Stimulated activated CD4-positive, alpha-beta T cell treated with anti-CD3 and anti-CD28 coated beads, Interleukin-12 subunit alpha, Interleukin-12 subunit beta, amount 100 ng/mL, for 48 hours (primary cell): ENCODE results near the gene HOXC4.

Experiments used
- DNase-seq, 3 donors: peaks; one replicate each; pipeline ENCODE4 v3.0.0-alpha.2; 2020; ENCODE audit warnings: low read depth in 2 of 3, low spot score in 1 of 3

The HOXC4 gene

DNA sequence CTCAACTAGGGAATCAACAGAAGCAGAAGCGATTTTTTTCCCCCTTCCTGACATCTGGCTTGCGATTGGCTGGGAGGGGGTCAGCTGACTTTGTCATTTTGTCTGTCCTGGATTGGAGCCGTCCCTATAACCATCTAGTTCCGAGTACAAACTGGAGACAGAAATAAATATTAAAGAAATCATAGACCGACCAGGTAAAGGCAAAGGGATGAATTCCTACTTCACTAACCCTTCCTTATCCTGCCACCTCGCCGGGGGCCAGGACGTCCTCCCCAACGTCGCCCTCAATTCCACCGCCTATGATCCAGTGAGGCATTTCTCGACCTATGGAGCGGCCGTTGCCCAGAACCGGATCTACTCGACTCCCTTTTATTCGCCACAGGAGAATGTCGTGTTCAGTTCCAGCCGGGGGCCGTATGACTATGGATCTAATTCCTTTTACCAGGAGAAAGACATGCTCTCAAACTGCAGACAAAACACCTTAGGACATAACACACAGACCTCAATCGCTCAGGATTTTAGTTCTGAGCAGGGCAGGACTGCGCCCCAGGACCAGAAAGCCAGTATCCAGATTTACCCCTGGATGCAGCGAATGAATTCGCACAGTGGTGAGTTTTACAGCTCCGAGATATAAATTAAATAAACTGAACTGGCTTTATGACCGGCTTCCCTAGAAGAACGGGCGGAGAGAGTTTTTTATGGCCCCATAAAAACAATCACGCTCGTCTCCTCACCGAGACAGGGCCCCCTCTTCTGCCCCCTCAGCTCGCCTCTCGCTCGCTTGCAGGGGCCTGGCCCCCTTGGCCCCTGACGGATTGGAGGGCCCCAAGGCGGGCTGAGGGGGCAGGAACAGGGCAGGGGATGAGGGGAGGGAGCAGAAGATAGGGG, 25.1 kb upstream of the HOXC4 start, which contains the start of gene HOXC6:
Gene HOXC6, plus strand, starts transcription at position 127 of the 888 bp plus-strand sequence. Its CDS starts 82 bp downstream, at position 209.
- no peak for DNase-seq

DNA sequence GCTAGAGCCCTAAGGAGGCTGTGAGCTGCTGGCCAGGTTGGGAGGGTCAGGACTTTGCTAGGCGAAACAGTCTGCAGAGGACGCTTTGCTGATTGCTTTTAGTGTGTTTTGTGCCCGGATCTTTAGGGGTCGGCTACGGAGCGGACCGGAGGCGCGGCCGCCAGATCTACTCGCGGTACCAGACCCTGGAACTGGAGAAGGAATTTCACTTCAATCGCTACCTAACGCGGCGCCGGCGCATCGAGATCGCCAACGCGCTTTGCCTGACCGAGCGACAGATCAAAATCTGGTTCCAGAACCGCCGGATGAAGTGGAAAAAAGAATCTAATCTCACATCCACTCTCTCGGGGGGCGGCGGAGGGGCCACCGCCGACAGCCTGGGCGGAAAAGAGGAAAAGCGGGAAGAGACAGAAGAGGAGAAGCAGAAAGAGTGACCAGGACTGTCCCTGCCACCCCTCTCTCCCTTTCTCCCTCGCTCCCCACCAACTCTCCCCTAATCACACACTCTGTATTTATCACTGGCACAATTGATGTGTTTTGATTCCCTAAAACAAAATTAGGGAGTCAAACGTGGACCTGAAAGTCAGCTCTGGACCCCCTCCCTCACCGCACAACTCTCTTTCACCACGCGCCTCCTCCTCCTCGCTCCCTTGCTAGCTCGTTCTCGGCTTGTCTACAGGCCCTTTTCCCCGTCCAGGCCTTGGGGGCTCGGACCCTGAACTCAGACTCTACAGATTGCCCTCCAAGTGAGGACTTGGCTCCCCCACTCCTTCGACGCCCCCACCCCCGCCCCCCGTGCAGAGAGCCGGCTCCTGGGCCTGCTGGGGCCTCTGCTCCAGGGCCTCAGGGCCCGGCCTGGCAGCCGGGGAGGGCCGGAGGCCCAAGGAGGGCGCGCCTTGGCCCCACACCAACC, 23.9 kb upstream of the HOXC4 start:
- DNase-seq = no peak

DNA sequence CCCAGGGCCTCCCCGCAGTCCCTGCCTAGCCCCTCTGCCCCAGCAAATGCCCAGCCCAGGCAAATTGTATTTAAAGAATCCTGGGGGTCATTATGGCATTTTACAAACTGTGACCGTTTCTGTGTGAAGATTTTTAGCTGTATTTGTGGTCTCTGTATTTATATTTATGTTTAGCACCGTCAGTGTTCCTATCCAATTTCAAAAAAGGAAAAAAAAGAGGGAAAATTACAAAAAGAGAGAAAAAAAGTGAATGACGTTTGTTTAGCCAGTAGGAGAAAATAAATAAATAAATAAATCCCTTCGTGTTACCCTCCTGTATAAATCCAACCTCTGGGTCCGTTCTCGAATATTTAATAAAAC, 23.2 kb upstream of the HOXC4 start:
- DNase-seq = no peak

DNA sequence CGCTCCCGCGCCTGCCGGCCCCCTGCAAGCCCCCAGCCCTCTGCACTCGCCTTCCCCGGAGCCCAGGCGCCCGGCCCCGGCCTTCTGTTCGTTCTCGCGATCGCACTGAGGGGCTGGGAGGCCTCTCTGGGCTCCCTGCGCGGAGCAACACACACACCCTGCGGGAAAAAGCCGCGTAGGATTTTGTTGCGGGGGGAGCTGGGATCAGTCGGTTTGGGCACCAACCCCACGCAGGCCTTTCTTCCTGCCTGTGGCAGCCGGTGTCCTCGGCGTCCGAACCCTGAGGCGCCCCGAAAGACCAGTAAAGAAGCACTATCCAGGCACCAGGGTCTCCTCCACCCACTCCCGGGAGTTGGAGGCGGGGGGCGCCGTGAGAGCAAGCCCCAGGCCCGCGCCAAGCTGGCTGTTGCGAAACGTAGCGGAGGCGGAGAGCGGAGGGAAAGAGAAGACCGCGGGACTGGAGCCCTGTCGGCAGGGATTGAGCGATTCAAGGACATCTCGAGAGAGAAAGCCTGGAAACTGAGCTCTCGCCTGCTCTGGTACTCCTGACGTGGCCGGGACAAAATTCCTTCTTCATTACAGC, 22.7 kb upstream of the HOXC4 start:
- DNase-seq = no peak

DNA sequence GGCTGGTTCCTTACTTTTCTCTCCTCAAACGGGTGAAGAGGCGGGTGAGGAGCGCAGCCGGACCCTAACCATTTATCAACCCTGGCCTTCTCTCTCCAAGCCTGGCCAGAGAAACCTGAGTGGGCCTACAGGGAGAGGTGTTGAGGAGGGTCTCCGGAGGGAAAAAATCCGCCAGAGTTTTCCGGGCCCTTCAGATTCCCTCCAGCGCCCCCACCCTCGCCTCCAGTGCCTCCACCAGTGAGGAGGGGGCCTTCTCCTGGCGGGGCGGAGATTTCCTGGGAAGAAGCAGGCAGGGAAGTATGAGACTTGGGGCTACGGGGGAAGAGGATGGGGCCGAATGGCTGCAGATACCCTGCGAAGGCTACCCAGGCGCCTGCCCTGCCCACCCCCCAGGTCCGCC, 22.2 kb upstream of the HOXC4 start:
- no peak for DNase-seq

DNA sequence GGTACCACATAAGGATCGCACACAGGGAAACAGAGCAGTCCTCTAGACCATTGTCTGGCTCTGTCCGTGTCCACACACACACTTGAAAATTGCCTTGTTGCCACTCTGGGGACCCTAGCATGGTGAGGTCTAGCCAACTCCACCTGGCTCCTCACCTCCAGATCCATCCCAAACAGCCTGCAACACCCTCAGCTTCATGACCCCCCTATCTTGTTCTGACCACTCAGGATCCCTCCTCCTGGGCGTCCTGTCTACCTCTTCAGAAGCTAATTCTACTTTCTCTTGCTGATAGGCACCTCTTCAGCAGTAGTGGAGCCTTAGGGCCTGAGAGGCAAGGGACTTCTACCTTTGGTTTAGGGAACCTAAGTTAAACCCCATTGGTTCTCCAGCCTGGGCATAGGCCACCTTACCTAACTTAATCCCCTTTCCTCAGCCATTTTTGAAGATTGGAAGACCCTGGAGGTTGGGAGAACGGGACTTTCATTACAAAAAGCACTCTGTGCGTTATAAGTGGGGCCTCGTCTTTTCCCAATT, 21.5 kb upstream of the HOXC4 start:
- DNase-seq = no peak

DNA sequence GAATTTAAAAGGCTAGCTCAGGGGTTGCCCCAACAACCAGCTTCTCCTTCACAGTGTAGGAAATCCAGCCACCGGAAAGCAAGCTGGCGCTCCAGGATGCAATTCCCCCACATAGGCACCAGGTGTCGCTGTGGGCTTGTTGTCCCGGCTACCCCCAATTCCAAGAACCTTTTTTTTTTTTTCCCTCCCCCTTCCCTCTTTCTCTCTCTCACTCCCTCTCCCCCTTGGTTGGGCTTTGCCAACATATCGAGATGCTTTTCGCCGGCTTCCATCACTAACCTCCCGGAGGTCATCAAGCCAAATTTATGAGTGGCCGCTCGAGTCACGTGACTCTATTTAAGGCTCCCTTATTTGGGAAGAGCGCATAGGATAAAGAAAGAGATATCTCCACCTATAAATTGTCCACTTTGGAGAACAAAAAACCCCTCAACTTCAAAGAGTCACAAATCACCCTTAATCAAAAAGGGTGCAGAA, 21.0 kb upstream of the HOXC4 start, which contains the start of gene HOXC5:
Gene HOXC5, plus strand, starts transcription at position 424 of the 474 bp plus-strand sequence. CDS start 73 bp downstream, outside the sequence.
- peak; percentile 41 to 60 (median 47) for DNase-seq

DNA sequence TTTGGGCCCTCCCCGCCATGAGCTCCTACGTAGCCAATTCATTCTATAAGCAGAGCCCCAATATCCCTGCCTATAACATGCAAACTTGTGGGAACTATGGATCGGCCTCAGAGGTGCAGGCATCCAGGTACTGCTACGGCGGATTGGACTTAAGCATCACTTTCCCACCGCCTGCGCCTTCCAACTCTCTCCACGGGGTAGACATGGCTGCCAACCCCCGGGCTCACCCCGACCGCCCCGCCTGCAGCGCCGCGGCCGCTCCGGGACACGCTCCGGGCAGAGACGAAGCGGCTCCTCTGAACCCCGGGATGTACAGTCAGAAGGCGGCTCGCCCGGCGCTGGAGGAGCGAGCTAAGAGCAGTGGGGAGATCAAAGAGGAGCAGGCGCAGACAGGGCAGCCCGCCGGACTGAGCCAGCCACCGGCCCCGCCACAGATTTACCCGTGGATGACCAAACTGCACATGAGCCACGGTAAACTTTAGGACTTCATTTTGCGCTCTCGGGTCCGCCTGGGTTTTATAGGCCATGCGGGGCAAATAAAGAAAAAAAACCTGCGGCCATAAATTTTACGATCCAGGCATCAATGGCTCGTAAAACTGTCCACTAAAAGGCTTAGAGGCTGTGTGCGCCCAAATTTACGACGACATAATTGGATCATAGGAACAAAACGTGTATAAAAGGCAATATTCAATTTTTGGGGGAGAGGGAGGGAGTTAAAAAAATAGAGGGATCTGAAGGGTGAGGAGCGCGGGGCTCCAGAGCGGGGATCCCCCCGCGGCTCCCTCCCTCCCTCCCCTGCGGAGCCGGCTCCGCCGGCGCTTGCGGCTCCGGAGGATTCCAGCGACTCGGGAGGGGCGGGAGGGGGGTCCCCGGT, 20.3 kb upstream of the HOXC4 start:
- no peak for DNase-seq

DNA sequence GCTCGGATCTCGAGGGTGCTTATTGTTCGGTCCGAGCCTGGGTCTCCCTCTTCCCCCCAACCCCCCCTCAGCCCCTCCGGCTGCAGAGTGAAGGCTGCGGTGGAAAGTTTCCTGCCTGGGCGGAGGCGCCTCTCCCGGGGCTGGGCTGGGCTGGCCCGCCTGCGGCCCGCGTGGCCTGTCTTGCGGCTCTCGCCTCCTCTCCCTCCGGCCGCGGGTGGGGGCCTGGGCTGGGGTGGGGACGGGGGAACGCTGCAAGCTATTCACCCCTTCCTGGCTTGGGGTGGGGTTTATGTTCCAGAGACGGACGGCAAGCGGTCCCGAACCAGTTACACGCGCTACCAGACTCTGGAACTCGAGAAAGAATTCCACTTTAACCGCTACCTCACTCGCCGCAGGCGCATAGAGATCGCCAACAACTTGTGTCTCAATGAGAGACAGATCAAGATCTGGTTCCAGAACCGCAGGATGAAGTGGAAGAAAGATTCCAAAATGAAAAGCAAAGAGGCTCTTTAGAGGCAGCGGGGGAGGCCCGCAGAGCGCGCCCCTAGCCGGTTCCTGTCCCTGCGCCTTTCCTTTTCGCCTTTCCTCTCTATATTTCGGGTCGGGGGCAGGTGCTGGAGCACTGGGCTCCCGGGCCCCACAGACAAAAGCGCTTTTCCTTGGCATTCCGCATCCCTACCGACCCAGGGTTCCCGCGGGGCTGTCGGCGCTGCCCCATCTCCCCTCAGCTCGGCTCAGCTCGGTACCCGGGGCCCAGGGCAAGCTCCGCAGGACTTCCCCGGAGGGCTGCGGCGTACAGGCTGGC, 19.5 kb upstream of the HOXC4 start:
- DNase-seq = no peak

DNA sequence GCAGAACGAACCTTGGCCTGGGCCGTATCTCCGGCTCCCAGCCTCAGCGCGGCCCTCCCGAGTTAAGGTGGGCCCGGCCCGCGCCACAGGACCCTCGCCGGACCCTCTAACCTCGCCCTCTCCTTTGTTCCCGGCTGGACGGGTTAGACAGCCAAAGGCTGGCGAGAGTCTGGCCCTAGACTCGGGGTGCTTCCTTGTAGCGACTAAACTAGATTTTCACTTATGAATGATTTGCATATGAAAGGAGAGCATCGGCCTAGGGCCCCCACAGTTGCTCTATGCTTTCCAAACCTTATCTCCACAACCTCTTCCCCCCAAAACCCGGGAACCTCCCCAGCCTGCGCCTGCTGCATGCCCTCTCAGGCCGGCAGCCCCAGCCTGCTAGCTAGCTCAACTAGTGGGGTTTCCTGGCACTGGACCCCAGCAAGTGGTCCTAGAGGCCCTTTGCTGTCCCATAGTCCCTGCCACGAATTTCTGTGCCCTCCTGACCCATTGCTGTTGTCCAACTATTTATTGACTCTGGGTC, 18.8 kb upstream of the HOXC4 start:
- DNase-seq = no peak

DNA sequence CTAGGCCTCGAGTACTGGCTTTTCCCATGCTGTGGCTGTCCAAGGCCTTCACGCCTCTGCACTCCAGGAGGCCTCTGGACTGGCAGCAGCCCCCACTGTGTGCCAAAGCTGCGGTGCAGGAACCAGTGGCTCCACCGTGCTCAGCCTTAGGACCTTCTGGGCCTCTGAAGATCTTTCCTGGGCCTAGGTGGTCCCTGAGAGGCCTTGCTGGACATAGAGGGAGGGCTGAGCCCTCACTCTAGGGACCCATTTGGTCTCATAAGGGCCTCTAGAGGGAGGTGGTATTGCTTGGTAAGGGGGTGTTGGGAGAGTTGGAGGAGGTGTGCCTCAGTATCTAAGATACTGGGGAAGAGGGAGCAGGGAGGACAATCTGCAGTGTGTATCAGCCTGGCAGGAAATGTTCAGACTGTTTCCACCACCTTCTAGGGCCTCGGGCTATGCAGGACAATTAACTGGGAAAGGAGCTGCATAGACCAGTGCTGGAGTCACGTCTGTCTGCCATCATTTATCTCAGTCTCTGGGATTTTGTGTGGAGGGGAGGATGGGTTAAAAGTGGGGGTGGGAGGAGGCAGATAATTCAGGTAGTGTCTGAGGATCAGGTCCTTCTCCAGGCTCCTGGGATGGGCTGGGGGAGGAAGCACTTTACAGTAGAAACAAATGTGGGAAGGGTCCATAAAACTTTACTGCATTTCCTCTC, 17.9 kb upstream of the HOXC4 start:
- DNase-seq = no peak

DNA sequence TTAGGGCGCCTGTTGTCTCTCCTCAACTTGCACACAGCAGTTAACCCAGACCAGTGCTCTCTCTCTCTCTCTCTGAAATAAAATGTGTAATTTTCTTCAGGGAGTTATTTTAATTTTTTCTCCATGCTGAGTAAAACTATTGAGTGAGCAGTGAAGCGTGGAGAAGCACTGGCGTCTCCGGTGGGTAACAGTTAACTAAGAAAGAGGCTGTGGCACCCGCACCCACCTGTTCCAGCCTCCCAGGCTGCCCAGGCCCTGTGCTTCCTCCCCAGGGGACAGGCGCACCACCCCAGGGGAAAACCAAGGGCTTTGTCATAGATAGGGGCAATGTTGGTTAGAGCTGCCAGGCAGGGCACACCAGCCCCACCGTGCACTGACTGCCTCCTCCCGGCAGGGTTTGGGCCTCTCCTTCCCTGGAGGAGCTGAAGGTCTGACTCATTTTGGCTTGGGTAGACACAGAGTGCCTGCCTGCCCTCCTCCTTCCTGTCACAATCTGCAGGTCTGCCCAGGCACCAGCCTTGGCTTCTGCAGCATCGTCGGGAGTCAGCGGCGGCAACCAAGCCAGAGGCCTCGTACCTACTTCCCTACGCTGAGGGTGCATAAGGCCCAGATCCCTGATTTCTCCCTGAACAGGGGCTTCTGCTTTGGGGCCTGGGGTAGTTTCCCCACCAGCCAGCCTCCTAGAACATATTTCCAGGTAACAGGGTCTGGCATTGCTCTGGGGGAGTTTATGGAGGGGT, 16.8 kb upstream of the HOXC4 start:
- no peak for DNase-seq

DNA sequence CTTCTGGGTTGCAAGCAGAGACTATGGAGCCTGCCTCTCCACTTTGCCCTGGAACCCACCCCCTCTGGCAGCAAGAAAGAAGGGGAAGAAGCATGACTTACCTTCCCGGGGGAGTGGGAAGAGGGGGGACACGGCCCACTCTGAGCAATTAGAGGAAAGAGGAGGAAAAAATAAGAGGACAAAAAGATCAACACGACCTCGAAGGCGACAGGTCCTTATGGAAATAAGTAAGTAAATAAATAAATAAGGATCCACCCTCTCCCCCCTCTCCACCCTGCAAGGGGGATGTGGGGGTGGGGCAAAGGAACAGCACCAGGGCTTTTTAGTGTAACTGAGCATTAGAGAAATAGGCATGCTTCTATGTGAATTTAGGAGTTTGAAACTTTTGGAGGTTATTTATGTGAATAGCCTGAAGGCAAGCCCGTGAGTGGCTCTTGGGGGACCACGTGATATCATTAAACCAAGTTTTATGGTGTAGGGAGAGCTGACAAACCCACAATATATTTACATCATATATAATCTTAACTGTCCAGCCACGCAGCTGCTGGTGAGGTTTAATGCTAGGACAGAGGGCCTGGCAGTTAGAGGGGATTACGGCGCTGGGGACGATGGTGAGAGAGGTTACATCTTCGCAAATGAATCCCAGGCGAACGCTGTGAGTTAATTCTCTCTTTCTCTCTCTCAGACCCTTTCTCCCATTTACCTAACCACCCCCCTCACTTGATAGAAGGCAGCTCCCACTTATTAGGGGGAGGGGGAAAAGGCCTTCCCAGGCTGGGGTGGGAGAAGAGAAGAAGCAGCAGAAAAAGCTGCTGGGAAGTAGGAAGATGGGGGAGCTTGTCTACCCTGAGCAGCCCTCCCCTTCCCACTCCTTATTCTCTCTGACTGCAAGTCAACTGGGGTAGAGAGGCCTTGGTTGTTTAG, 16.0 kb upstream of the HOXC4 start:
- DNase-seq = no peak

DNA sequence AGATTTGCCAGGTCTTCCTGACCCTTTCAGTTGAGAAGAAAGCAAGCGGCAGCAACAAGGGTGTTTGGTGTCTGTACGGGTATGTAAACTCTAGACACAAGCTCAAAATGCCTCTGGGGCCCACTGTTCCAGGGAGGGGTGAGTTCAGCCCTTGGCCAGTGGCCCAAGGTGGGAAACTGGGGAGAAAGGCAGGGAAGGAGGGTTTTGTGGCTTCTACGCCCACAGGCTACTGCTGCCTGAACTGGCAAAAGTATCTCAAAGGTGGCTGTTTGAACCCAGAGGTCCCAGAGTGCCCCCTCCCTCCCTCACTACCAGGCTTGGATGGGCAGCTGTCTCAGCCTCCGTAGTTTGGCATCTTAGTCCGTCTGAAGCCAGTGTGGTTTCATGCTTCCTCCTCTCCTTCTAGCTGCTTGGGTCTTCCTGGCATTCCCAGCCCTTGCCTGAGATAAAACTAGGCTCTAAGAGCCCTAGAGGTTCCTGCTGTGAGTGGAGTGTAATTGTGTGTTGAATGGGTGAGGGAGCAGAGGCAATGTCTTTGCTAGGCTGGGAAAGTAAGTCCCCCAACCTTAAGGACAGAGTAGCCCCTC, 15.3 kb upstream of the HOXC4 start:
- DNase-seq = no peak

DNA sequence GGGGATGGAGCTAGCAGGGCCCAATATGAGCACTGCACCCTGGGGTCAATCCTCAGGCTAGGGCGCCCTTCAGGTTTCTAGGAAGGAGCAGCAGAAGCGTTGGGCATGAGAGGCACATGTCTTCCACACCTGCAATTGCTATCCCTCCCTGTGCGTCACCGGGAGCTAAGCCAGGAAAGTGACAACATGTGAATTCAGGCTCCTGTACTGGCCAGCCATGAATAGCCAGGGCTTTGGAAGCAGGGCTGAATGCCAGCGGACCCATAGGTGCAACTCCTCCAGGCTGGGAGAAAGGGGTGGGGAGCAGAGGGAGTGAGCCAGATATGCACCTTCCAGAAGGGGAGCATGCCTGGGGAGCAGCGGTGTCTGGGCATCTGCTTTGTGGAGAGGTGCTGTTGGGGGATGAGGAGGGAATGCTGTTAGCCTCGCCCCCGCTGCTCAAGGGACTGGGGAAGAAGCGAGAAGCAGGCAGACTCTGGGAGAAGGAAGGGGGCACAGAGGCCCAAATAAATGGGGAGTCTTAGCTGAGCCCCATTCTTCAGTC, 14.7 kb upstream of the HOXC4 start:
- DNase-seq = no peak
